Activated CD8-positive, alpha-beta memory T cell treated with anti-CD3 and anti-CD28 coated beads for 4 hours (primary cell): Measurements from ENCODE around the gene OPRPN.

ENCODE experiments used
- DNase-seq, 2 donors: peaks; one replicate each; pipeline ENCODE4 v3.0.0-alpha.2; 2020; ENCODE audit warnings: low read depth in 2 of 2

The OPRPN gene

GRCh38 chr4:70397580-70397979 is at the start of gene OPRPN:
OPRPN (plus strand) TSS chr4:70397940; CDS start chr4:70399286, 1,346 bp downstream.
- no peak for DNase-seq

- DNase-seq, result no peak
Observed at GRCh38 chr4:70356185-70356584, 41.6 kb upstream of the OPRPN start.

GRCh38 chr4:70359115-70359661 is 38.6 kb upstream of the OPRPN start:
- no peak for DNase-seq

GRCh38 chr4:70360460-70360859 is 37.3 kb upstream of the OPRPN start, which contains the start of gene SMR3A:
SMR3A (plus strand) TSS chr4:70360760; CDS start chr4:70362116, 1,356 bp downstream.
- no peak for DNase-seq

GRCh38 chr4:70364002-70364401 is 33.7 kb upstream of the OPRPN start:
- DNase-seq, result no peak

- DNase-seq, result no peak
Observed at GRCh38 chr4:70365479-70365878, 32.3 kb upstream of the OPRPN start.

GRCh38 chr4:70367813-70368212 is 29.9 kb upstream of the OPRPN start:
- DNase-seq, result no peak

- DNase-seq, result no peak
Observed at GRCh38 chr4:70371987-70372386, 25.8 kb upstream of the OPRPN start.

- DNase-seq, result no peak
Observed at GRCh38 chr4:70372760-70373159, 25.0 kb upstream of the OPRPN start.

GRCh38 chr4:70380578-70380977 is 17.2 kb upstream of the OPRPN start:
- DNase-seq, result no peak

- no peak for DNase-seq
Observed at GRCh38 chr4:70382691-70383181, 15.0 kb upstream of the OPRPN start, which contains the start of gene SMR3B. SMR3B (plus strand) TSS chr4:70383131; CDS start chr4:70384511, 1,380 bp downstream.

GRCh38 chr4:70392057-70392776 is 5.5 kb upstream of the OPRPN start:
- no peak for DNase-seq

- DNase-seq, result no peak
Observed at GRCh38 chr4:70399319-70399718, 1.6 kb downstream of the OPRPN start.

- DNase-seq, result no peak
Observed at GRCh38 chr4:70402762-70403161, 5.0 kb downstream of the OPRPN start.

GRCh38 chr4:70405765-70406164 is 8.0 kb downstream of the OPRPN start:
- no peak for DNase-seq

- DNase-seq, result no peak
Observed at GRCh38 chr4:70425306-70425705, 27.6 kb downstream of the OPRPN start.

- DNase-seq, result no peak
Observed at GRCh38 chr4:70426789-70427188, 29.0 kb downstream of the OPRPN start.

GRCh38 chr4:70437197-70437596 is 39.5 kb downstream of the OPRPN start:
- no peak for DNase-seq

GRCh38 chr4:70442474-70442873 is 44.7 kb downstream of the OPRPN start:
- no peak for DNase-seq

GRCh38 chr4:70443329-70443728 is 45.6 kb downstream of the OPRPN start:
- no peak for DNase-seq

- DNase-seq, result no peak
Observed at GRCh38 chr4:70449220-70449619, 51.5 kb downstream of the OPRPN start.

- DNase-seq, result no peak
Observed at GRCh38 chr4:70452946-70453345, 55.2 kb downstream of the OPRPN start.
